Caco-2 (cell line): ENCODE measurements around the gene PPP1R13L. TPM values are rescaled to one million over a fixed set of nuclear protein-coding genes. Genes with fewer than 3 reads are reported as not detected.

Source experiments
- BruUV-seq: library from RNA; stranded (reverse); fragments of 400-500 nt; replicated peaks from 2 replicates; lab custom pipeline; 2021; lab: Mats Ljungman, UMichigan
- CTCF ChIA-PET: fragments of 300-600 bp; sonication (Branson Sonifier 250); formaldehyde crosslinking; loops from one replicate; lab custom pipeline; 2022; ENCODE audit warnings: antibody characterized with exemption; lab: Charles Lee
- POLR2A ChIA-PET: fragments of 300-600 bp; sonication (Branson Sonifier 250); formaldehyde crosslinking; loops from one replicate; lab custom pipeline; 2022; ENCODE audit warnings: antibody characterized with exemption; lab: Charles Lee
- DNase-seq, 2 experiments: peaks; one replicate each; pipeline versions ENCODE4 v3.0.0 to v3.0.0-alpha.2; 2020 to 2022
- H3K27me3 ChIP-seq: replicated peaks from 2 replicates; pipeline ENCODE4 v1.6.0; 2011; ENCODE audit warnings: low read length; ENCODE audit not compliant: control insufficient read depth, insufficient read depth
- H3K36me3 ChIP-seq: 2 replicates; pipeline ENCODE4 v1.5.1; 2011; ENCODE audit warnings: low read length; ENCODE audit not compliant: control insufficient read depth, insufficient read depth
- H3K4me1 ChIP-seq: fragments of 250-450 bp; sonication (Bioruptor Pico); 2 replicates; pipeline ENCODE4 v1.5.1; 2020; ENCODE audit warnings: mild to moderate bottlenecking
- H3K4me3 ChIP-seq: 2 replicates; pipeline ENCODE4 v1.5.1; 2011; ENCODE audit warnings: low read depth, mild to moderate bottlenecking, control low read depth, low read length
- H3K9me3 ChIP-seq: fragments of 250-450 bp; sonication (Bioruptor Pico); 2 replicates; pipeline ENCODE4 v1.5.1; 2020; ENCODE audit warnings: mild to moderate bottlenecking, moderate library complexity
- H3K27ac Mint-ChIP-seq: one replicate; pipeline ENCODE4 v1.8.0; 2022; ENCODE audit warnings: mixed read lengths; ENCODE audit not compliant: unreplicated experiment
- H3K27me3 Mint-ChIP-seq: one replicate; pipeline ENCODE4 v1.8.0; 2022; ENCODE audit warnings: mixed read lengths; ENCODE audit not compliant: insufficient read depth, unreplicated experiment
- H3K36me3 Mint-ChIP-seq: one replicate; pipeline ENCODE4 v1.8.0; 2022; ENCODE audit warnings: mild to moderate bottlenecking, mixed read lengths; ENCODE audit not compliant: insufficient read depth, unreplicated experiment
- H3K4me1 Mint-ChIP-seq: one replicate; pipeline ENCODE4 v1.8.0; 2022; ENCODE audit warnings: low read depth, mixed read lengths; ENCODE audit not compliant: unreplicated experiment
- H3K4me3 Mint-ChIP-seq: one replicate; pipeline ENCODE4 v1.8.0; 2022; ENCODE audit warnings: mild to moderate bottlenecking, moderate library complexity, mixed read lengths; ENCODE audit not compliant: unreplicated experiment
- H3K9me3 Mint-ChIP-seq: one replicate; pipeline ENCODE4 v1.8.0; 2022; ENCODE audit warnings: mixed read lengths; ENCODE audit not compliant: unreplicated experiment
- CTCF ChIP-seq, 2 experiments: fragments of 200-600 bp in 1 of 2; IDR thresholded peaks; 1 replicate in 1 of 2; 2 replicates in 1 of 2; pipeline versions ENCODE4 v1.5.1 to v1.8.0; 2011 to 2022; ENCODE audit warnings: antibody characterized with exemption in 1 of 2, control low read depth in 1 of 2, inconsistent platforms in 1 of 2, low read depth in 1 of 2, low read length in 1 of 2, mild to moderate bottlenecking in 1 of 2, moderate library complexity in 1 of 2; ENCODE audit not compliant: insufficient read depth in 1 of 2, severe bottlenecking in 1 of 2, unreplicated experiment in 1 of 2
- intact Hi-C: fragments of 100-400 bp; cut with micrococcal nuclease; formaldehyde crosslinking; loops from one replicate; pipeline ENCODE4 v1.10.0; 2022; ENCODE audit not compliant: unreplicated experiment
- total RNA-seq: library from RNA; stranded (reverse); gene quantifications from 2 replicates; pipeline ENCODE4 v1.2.3, GENCODE V29; 2022

The PPP1R13L gene
- total RNA-seq, 1 experiment from 2014 or later: 65.8 TPM

GRCh38 chr19:45442778-45443461, 38.1 kb upstream of the PPP1R13L start:
- peak overlapping the region; percentile 99 for H3K27ac Mint-ChIP-seq
- H3K9me3 Mint-ChIP-seq: no peaks in the 10 kb centered on the region
- Histone ChIP-seq H3K27me3 (no peaks in the 10 kb centered on the region), H3K4me3 (peak overlapping the region; percentile 13), H3K36me3 (no peaks in the 10 kb centered on the region), H3K9me3 (no peaks in the 10 kb centered on the region), H3K4me1 (peaks cover 25% of the 10 kb centered on the region)
- intact Hi-C loops: loop anchor here (1.0 kb wide), 1 partner anchor 26 kb away; no protein-coding TSS in a partner anchor
- no TSS peak for BruUV-seq
- ChIA-PET CTCF (no interaction called here), POLR2A (no interaction called here)
- peaks cover 21% of the 10 kb centered on the region for H3K36me3 Mint-ChIP-seq
- peaks cover 35% of the 10 kb centered on the region for H3K4me1 Mint-ChIP-seq
- no peaks in the 10 kb centered on the region for H3K27me3 Mint-ChIP-seq
- peak overlapping the region; percentile 96 for H3K4me3 Mint-ChIP-seq
- DNase-seq: peak; percentile 34 to 55
- TF ChIP-seq CTCF (IDR thresholded peaks at IDR 0.05; ENCODE audit: insufficient read depth in 1 of 2, low read depth in 1 of 2, low read length in 1 of 2, severe bottlenecking in 1 of 2, unreplicated experiment in 1 of 2): no peak

- BruUV-seq: no TSS peak
- Mint-ChIP-seq H3K4me1 (peaks cover 31% of the 10 kb centered on the region), H3K36me3 (peaks cover 21% of the 10 kb centered on the region), H3K27ac (peak overlapping the region; percentile 99), H3K27me3 (no peaks in the 10 kb centered on the region), H3K4me3 (peak overlapping the region; percentile 96), H3K9me3 (no peaks in the 10 kb centered on the region)
- ChIA-PET CTCF (no interaction called here), POLR2A (no interaction called here)
- DNase-seq: no peak
- Histone ChIP-seq H3K9me3 (no peaks in the 10 kb centered on the region), H3K27me3 (no peaks in the 10 kb centered on the region), H3K36me3 (no peaks in the 10 kb centered on the region), H3K4me3 (no peak overlapping the region), H3K4me1 (peaks cover 25% of the 10 kb centered on the region)
- TF ChIP-seq CTCF (IDR thresholded peaks at IDR 0.05; ENCODE audit: insufficient read depth in 1 of 2, low read depth in 1 of 2, low read length in 1 of 2, severe bottlenecking in 1 of 2, unreplicated experiment in 1 of 2): no peak
- intact Hi-C loops: no loop called here
Measured at GRCh38 chr19:45442408-45442777, 37.5 kb upstream of the PPP1R13L start.

- peaks cover 28% of the 10 kb centered on the region for H3K4me1 Mint-ChIP-seq
- Histone ChIP-seq H3K4me3 (no peak overlapping the region), H3K27me3 (no peaks in the 10 kb centered on the region), H3K9me3 (no peaks in the 10 kb centered on the region), H3K36me3 (no peaks in the 10 kb centered on the region), H3K4me1 (peaks cover 25% of the 10 kb centered on the region)
- CTCF ChIA-PET: interaction anchor here (0.7 to 3.0 kb wide), 8 partner anchors 12 to 59 kb away, joined by 3 to 261 read pairs (median 12); partner anchors contain the start of gene FOSB
- BruUV-seq: no TSS peak
- peaks cover 21% of the 10 kb centered on the region for H3K36me3 Mint-ChIP-seq
- intact Hi-C loops: loop anchor here (2.0 kb wide), 1 partner anchor 14 kb away; no protein-coding TSS in a partner anchor
- peak; percentile 39 to 66 for DNase-seq
- TF ChIP-seq CTCF (IDR thresholded peaks at IDR 0.05; ENCODE audit: insufficient read depth in 1 of 2, low read depth in 1 of 2, low read length in 1 of 2, severe bottlenecking in 1 of 2, unreplicated experiment in 1 of 2): no peak
- no peaks in the 10 kb centered on the region for H3K9me3 Mint-ChIP-seq
- H3K27ac Mint-ChIP-seq: peak overlapping the region; percentile 88
- POLR2A ChIA-PET: interaction anchor here (0.6 to 1.0 kb wide), 3 partner anchors 13 to 29 kb away, joined by 3 to 7 read pairs (median 4); partner anchors contain the start of gene FOSB
- H3K4me3 Mint-ChIP-seq: peak overlapping the region; percentile 84
- H3K27me3 Mint-ChIP-seq: no peaks in the 10 kb centered on the region
Measured at GRCh38 chr19:45440873-45441654, 36.2 kb upstream of the PPP1R13L start.
